Kidney epithelial cell (primary cell): ENCODE data around the gene LAD1. TPM values are rescaled to one million over a fixed set of nuclear protein-coding genes. Genes with fewer than 3 reads are reported as not detected.

Experiments
- DNase-seq: peaks from one replicate; pipeline ENCODE4 v3.0.0-alpha.2; 2010; ENCODE audit warnings: low read depth
- H3K27me3 ChIP-seq: 2 replicates; pipeline ENCODE4 v1.6.0; 2011; ENCODE audit warnings: low read length; ENCODE audit not compliant: control insufficient read depth, insufficient read depth
- H3K36me3 ChIP-seq: 2 replicates; pipeline ENCODE4 v1.5.1; 2011; ENCODE audit warnings: low read length; ENCODE audit not compliant: control insufficient read depth, insufficient read depth
- H3K4me3 ChIP-seq: 2 replicates; pipeline ENCODE4 v1.5.1; 2011; ENCODE audit warnings: low read depth, mild to moderate bottlenecking, control low read depth, low read length
- CTCF ChIP-seq: IDR thresholded peaks from 2 replicates; pipeline ENCODE4 v1.5.1; 2011; ENCODE audit warnings: mild to moderate bottlenecking, moderate library complexity, low read length, control low read depth, inconsistent platforms; ENCODE audit not compliant: insufficient read depth, poor library complexity, severe bottlenecking
- total RNA-seq: library from RNA; depleted of rRNA; stranded (reverse); fragments of >200 nt; gene quantifications from 2 replicates; pipeline ENCODE4 v1.2.3, GENCODE V29; 2015

The LAD1 gene
- total RNA-seq, 1 donor from 2014 or later: 36.1 TPM

- no peak for DNase-seq
- no peak overlapping the region for H3K4me3 ChIP-seq
- peaks cover 6% of the 10 kb centered on the region for H3K27me3 ChIP-seq
- no peaks in the 10 kb centered on the region for H3K36me3 ChIP-seq
- TF ChIP-seq CTCF: no peak
Observed at GRCh38 chr1:201341377-201341776, 57.7 kb downstream of the LAD1 start.

- no peak for DNase-seq
- no peak overlapping the region for H3K4me3 ChIP-seq
- no peak for TF ChIP-seq CTCF
- peaks cover 5% of the 10 kb centered on the region for H3K27me3 ChIP-seq
- H3K36me3 ChIP-seq: no peaks in the 10 kb centered on the region
Observed at GRCh38 chr1:201336711-201337450, 62.2 kb downstream of the LAD1 start.

- no peak overlapping the region for H3K4me3 ChIP-seq
- no peak for DNase-seq
- H3K36me3 ChIP-seq: no peaks in the 10 kb centered on the region
- TF ChIP-seq CTCF: no peak
- H3K27me3 ChIP-seq: peaks cover 5% of the 10 kb centered on the region
Observed at GRCh38 chr1:201335901-201336300, 63.2 kb downstream of the LAD1 start.

- TF ChIP-seq CTCF: no peak
- no peak for DNase-seq
- no peaks in the 10 kb centered on the region for H3K36me3 ChIP-seq
- H3K27me3 ChIP-seq: peaks cover 5% of the 10 kb centered on the region
- H3K4me3 ChIP-seq: no peak overlapping the region
Observed at GRCh38 chr1:201335174-201335870, 63.8 kb downstream of the LAD1 start.

GRCh38 chr1:201334325-201335173 lies 64.6 kb downstream of the LAD1 start:
- DNase-seq: no peak
- peaks cover 5% of the 10 kb centered on the region for H3K27me3 ChIP-seq
- TF ChIP-seq CTCF: no peak
- no peak overlapping the region for H3K4me3 ChIP-seq
- H3K36me3 ChIP-seq: no peaks in the 10 kb centered on the region
